OCI-M2 (cell line): ENCODE measurements around the gene CCND2.

Source experiments
- DNase-seq: peaks from one replicate; lab custom pipeline; 2025; ENCODE audit not compliant: unreplicated experiment; lab: John Stamatoyannopoulos, UW

CCND2 gene

DNA sequence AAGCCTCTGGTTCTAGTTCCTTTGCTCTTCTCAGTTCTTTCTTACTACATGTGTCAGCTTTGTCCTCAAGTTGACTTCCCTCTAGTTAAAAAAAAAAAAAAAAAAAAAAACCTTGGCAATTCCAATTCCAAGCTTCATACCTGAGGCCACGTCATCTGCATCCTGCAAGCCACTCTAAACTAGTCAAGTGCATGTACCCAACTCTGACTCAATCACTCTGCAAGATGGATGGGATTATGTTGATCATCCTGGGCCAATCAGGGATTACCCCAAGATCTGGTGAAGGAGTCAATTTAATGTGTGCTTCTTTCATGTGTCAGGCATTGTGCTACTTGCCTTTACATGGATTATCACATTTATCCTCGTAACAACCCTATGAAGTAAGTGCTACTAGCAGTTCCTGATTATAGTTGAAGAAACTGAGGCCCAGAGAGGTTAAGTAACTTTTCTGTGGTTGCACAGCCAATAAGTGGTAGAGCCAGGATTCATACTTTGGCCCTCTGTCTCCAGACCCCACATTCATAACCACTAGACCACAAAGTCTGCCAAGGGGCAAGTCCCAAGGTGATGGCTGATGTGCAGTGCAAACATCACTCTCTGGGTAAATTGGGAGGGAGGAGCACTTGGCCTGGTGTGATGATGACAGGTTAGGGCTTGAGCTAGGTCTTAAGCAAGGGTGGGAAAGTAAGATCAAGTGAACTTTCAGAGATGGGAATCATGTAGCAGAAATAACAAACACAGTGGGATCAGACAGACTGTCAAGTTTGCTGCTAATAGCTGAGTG is 17.3 kb upstream of the CCND2 start:
- no peak for DNase-seq

DNA sequence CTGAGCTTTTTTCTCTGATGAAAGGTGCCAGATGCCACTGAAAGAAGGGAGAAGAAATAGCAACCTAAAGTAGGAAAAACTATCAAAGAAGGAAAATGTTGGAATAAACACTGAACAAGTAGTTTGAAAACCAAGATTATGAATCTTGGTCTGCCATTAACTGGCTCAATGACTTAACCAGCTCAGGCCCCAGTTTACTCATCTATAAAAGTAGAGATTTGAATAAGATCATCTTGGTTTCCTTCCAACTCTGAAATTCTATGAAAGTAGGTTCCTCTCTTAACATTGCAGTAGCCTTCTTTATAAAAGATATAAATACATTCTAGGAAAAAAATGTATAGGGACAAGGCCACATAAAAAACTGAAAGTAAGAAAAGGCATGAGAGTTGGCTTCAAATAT is 16.1 kb upstream of the CCND2 start:
- DNase-seq = no peak

DNA sequence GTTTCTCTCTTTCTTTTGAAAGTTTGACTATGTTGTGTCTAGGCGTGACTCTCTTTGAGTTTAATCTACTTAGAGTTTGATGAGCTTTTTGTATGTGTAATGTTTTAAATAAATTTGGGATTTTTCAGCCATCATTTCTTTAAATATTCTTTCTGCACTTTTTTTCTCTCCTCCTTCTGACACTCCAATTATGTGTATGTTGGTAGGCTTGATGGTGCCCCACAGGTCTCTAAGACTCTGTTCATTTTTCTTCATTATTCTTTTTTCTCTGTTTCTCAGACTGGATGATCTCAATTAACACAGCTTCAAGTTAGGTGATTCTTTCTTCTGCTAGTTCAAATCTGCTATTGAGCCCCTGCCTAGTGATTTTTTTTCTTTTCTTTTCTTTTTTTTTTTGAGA is 14.5 kb upstream of the CCND2 start:
- no peak for DNase-seq

DNA sequence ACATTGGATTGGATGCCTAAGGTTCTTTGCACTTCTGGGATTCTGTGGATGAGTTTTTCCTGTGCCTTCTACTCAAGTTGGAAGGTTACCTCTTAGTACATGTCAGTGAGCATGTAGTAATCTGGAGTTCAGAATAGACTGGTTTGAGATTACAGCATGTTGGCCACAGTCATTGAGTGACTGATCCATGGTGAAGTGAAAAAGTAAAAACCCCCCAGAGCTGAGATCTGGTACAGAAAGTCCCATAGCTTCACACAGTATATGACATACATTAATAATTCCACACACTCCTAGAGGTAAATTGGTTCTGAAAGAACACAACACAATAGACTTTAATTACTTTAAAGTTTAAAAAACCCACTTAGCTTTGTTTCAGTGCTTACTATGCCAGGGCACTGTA is 11.9 kb upstream of the CCND2 start:
- no peak for DNase-seq

DNA sequence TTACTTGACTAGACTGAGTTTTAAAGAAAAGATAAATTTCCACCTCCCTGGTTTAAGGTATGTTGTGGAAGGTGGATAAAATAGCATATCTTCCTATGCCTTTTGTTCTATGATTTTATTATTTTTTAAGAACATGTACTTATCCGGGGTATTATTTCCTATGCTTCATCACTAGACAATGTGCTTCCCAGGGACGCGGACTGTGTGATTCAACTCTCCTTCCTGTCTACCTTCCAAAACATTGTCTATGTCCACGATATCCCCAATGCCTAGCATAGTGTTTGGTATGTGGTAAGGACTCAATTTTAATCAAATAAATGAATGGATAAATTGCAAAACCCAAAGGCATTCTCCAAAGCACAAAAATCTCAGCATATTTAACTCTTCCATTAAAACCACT is 8.3 kb upstream of the CCND2 start:
- DNase-seq = no peak

DNA sequence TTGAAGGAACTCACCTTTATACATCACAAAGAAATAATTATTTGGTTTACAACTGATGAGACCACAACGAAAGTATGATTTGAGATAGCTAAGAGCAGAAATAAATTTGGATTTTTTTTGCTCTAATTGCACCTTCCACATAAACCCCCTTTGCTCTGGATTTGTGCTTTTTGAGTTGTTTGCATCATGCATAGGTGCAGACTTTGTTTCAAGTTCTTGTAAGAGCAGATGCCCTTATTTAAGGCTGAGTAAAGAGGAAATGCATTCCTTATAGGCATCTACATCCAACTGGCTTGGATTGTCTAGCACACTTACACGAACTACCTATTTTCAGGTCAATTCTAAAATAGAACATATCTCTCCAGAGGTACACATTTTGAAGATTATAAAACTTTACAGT is 6.6 kb upstream of the CCND2 start:
- DNase-seq = no peak

DNA sequence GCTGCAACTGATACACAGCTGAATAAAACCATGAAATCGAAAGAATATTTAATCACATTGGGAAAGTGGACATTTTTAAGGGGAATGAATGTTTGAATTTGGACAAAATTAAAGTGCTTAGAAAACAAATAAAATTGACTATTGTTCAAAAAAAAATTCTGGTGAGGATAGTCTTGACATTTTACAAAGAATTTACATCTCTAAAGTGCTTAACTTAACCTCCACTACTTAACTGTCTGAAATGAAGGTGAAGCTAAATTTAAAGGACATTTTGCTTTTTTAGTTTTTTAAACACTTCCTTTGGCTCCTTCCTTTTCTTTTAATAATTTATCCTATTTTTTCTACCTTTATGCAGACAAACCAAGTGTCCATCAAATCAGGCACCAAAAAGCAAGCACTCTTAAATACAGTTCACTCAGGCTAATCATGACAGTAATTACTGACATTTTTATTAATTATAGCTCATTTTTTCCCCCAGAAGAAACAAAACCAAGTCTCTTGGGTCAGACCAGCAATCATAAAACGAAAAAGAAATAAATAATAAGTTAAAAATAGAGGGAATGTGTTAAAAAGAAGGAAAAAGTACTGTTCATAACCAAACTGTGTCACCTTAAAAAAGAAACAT is 5.7 kb upstream of the CCND2 start:
- no peak for DNase-seq

DNA sequence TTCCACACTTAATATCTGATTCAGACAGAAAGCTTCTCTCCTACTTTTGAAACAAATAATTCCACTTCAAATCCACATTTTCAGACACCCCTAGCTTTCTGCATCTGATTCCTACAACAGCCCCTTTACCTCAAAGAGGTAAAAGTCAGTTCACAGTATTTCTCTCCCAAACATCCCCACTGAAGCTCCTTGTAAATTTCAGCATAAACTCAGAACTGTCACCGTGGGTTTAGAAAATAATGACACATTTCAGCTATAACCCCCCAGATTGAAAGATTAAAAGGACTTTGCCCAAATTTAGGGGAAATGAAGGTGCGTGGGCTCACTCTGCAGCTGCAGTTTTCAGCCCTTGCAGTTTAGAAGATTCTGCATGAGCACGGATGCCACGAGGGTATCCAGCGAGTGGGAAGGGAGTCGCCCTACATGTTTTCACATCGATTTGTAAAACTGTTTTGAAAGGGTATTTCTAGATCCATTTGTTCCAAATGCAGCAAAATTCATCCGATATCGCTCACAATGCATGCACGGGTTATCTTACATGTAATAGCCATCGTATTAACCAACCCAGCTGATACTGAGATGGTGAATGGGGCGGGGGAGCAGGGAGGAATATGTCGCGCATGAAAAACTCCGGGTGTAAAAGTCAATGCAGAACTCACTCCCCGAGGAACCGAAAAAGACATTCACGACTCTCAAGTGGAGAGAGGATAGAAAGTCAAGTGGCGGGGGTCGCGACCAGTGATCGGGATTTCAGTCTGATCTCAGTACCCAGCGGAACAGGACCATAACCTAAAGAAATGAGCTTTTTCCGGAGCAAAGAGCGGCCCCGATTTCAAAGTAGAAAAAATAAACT is 5.0 kb upstream of the CCND2 start:
- no peak for DNase-seq

DNA sequence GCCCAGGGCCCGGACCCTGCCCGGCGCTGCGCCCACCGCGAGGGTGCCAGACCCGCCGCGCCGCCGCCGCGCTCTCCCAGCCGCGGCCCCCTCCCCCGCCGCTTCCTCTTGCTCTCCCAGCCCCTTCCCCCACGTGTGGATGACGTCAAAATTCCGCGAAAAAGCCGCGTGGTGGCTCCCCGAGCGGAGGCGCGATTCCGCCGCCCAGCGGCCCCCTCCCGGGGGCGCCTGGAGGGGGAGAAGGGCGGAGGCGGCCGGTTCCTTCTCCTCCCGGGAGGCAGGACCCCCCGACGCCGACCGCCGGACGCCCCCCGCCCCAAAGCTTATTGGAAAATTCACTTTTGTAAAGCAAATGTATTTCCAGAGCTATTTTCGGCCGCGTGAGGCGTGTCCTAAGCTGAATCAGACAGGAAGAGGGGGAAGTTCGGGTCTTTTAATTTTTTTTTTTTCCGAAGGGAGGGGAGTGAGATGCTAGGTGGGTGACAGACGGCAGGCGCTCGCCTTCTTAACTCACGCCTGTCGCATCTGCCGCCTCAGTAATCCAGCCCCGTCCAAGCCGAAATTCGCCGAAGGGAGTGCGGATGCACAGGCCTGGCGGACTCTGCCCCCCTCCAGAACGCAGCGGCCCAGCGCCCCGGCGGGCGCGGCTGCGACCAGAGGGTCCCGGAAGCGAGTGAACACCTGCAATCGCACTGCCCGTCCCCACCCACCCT is 4.1 kb upstream of the CCND2 start:
- no peak for DNase-seq

DNA sequence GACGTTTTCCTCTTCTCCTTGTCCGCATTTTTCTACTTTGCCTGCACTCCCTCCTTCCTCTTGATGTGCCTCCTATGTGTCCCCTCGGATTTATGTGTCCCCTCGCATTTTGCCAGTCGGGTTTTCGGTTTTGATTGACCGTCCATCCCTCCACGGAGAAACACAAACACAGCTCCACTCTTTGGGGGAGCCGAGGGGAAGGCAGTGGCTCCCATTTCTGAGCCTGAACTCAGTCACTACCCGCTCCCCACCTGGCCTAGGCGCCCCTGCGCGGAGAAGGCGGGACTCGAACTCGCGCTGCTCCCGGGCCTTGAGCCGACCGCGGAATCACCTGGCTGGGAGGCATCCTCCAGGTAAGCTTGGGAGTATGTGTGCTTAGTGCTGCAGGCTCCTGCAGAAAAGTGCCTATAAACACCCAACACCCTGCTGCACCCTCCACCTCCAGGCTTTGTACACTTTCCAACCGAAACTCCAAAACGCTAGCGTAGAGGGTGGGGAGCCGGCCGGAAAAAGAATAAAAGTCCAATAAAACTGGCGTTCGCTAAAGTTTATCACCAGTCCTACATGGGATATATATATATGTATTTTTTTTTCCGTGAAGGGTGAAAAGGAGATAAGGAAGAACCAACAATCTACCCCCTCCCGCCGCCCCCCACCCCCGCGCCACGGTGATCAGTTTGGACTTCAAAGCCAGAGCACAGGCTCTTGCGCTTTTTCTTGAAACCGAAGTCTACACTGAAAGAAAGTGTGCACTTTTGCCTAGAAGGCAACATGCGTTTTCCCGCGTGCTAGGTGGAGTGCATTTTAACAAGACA is 3.3 kb upstream of the CCND2 start:
- DNase-seq = no peak

DNA sequence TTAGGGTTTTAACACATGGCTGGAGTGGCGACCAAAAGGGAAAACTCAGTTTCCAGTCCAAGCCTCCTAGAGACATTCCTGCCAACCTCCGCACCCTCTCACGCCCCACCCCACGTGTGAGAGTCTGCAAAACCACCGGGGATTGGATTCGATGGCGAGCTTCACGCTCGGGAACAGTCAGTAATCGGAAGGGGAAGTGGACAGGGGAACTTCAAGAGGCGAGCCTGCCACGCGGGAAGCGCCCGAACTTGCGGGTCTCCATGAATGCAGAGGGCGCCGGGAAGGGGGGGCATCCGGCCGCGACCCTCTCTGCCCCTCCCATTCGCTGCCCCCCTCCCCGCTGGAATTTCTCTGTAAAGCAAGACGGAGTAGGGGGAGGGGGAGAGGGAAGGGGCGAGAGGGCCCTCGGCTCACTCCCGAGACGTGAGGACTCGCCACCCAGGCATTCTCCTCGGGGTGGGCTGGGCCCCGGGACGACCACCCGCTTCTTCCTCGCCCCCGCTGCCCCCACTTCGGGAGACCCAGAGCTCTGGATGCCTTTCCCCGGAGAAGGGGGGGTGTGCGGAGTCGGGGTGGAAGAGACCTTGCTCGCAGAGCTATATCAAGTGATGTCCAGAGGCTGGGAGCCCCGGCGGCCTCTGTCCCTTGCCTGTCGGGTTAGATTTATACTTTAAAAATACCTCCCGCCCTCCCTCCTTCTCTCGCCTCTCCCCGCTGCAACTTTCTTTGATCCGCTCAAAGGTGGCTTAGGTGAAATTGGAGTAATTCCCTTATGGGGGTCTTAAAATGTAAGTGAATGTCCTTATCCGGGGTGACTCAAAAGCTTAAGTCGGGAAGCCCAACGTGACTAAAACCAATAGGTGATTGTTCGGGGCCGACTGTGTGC is 2.5 kb upstream of the CCND2 start:
- DNase-seq = no peak

DNA sequence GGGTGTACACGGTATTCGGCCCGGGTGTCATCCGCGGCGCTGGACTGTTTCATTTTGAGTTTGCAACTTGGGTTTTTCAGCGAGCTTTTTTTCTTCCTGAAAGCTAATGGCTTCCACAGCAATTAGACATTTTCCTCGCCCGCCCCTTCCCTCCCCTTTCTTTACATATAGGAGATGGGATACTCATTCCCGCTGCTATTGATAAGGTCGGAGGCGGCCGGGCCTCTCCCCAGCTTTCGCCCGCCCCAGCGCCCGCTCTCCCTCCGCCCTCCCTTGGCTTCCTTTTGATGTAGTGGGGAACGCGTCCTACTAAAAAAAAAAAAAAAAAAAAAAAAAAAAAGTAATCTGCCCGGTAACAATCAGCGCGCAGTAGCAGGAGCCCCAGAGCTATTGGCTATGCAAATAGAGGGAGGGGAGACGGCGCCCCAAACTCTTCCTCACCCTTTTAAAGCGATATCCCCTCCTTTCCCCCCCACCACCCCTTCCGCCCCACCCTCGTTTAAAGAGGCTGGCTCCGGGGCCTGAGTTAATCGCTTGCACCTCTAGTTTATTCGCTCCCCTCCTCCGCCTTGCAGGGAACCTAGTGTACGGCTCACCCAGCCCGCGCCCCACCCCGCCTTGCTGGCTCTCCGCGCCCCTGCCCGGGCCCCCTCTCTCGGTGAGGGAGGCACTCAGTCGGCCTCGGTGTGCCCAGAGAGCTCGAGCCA is 1.7 kb upstream of the CCND2 start:
- no peak for DNase-seq

DNA sequence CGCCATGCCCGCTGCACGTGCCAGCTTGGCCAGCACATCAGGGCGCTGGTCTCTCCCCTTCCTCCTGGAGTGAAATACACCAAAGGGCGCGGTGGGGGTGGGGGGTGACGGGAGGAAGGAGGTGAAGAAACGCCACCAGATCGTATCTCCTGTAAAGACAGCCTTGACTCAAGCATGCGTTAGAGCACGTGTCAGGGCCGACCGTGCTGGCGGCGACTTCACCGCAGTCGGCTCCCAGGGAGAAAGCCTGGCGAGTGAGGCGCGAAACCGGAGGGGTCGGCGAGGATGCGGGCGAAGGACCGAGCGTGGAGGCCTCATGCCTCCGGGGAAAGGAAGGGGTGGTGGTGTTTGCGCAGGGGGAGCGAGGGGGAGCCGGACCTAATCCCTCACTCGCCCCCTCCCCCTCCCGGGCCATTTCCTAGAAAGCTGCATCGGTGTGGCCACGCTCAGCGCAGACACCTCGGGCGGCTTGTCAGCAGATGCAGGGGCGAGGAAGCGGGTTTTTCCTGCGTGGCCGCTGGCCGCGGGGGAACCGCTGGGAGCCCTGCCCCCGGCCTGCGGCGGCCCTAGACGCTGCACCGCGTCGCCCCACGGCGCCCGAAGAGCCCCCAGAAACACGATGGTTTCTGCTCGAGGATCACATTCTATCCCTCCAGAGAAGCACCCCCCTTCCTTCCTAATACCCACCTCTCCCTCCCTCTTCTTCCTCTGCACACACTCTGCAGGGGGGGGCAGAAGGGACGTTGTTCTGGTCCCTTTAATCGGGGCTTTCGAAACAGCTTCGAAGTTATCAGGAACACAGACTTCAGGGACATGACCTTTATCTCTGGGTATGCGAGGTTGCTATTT is 914 bp upstream of the CCND2 start:
- DNase-seq = no peak

DNA sequence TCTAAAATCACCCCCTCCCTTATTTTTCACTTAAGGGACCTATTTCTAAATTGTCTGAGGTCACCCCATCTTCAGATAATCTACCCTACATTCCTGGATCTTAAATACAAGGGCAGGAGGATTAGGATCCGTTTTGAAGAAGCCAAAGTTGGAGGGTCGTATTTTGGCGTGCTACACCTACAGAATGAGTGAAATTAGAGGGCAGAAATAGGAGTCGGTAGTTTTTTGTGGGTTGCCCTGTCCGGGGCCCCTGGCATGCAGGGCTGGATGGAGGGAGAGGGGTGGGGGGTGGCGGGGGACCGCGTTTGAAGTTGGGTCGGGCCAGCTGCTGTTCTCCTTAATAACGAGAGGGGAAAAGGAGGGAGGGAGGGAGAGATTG is 300 bp upstream of the CCND2 start:
- DNase-seq = no peak

DNA sequence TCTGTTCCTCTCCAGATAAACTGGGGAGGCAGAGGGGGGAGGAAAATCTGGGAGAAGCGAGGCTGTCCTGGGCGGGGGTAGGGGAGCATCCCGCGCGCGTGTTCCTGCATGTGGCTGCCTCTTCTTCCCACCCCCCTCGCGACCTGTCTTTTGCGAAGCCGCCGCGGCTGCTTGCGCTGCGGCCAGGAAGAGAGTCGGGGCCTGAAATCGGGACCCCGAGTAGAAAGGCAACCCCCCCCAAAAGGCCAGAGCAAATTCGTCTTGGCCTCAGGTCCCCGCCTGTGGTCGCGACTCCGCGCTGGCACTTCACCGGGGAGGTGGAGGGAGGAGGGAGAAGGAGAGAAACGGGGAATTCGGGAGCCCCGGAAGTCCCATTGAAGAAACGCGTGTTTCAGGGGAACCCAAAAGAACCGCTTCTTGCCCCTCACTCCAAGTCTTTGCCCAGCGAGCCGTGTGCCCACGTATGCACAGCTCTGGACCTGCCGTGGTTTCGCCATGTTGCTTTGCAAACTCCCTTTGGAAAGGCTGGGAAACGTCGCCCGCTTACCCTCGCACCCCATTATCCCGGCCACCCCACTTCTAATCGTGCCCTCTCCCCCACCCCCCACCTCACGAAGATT is 944 bp downstream of the CCND2 start:
- DNase-seq = no peak

DNA sequence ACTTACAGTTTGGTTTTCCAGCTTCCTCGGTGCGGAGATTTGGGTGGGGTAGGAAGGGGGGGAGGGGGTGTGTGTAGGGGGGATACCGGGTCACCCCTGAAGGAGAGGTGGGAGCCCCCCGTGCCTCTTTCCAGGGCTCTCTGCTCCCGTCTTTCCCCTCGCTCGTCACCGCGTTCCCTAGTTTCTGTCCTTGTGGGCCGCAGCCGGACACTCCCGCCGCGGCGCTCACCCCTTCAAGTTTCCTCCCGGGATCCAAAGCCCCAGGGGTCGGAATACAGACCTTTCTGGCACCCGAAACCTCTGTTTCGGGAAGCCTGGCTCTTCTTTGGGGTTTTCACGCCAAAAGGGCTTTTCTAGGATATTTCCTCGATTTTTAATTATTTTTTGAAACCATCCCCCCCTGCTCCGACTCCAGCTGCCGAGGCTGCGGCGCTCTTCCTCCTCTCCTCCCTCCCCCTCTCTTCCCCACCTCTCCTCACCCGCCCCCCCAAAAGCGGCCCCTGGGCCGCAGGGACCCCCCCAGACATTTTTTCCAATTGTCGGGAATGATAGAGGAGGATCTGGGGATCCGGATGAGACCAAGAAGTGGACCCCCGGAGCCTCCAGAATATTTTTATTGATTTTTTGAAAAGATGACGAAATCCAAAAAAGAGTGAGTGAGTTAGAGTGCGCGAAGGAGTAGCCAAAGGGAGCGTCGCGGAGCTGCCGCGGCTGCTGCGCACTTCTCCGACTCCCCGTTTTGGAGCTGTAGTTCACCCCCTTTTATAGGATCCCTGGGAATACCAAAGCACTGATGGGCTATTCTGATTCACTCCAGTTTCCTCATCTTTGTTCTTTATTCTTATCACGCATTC is 1.7 kb downstream of the CCND2 start:
- no peak for DNase-seq

DNA sequence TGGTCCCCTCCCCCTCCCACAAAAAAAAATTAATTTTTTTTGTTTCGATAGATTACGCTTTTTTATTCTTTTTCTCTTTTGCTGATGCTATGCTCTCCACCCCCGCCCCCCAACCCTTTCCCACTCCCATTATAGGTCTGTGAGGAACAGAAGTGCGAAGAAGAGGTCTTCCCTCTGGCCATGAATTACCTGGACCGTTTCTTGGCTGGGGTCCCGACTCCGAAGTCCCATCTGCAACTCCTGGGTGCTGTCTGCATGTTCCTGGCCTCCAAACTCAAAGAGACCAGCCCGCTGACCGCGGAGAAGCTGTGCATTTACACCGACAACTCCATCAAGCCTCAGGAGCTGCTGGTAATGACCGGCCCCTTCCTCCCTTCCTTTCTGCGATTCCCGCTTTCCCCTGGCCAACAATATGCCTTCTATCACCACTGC is 2.3 kb downstream of the CCND2 start:
- no peak for DNase-seq
